GM10248 (cell line): ENCODE measurements around the gene CHPT1.
"Not testable (repeated sequence)": the region's sequence is repeated elsewhere in the genome, so short reads cannot be mapped to it uniquely, and the experiment has no call there.

ENCODE experiments used
- CTCF ChIA-PET: fragments of 300-600 bp; sonication (Branson Sonifier 250); formaldehyde crosslinking; extraction: SDS; loops from one replicate; lab custom pipeline; 2021; ENCODE audit warnings: antibody characterized with exemption; lab: Yijun Ruan, JAX
- POLR2A ChIA-PET: fragments of 350-650 bp; sonication (Branson Sonifier 250); formaldehyde crosslinking; extraction: SDS; loops from one replicate; lab custom pipeline; 2020; ENCODE audit warnings: antibody characterized with exemption; lab: Yijun Ruan, JAX
- DNase-seq: peaks from one replicate; pipeline ENCODE4 v3.0.0; 2012; ENCODE audit errors: extremely low spot score
- CTCF ChIP-seq: IDR thresholded peaks from 2 replicates; pipeline ENCODE4 v1.5.1; 2012; ENCODE audit warnings: mild to moderate bottlenecking, low read depth; ENCODE audit errors: extremely low read depth, missing control alignments, control extremely low read depth

The CHPT1 gene

GRCh38 chr12:101654442-101654841, 43.0 kb upstream of the CHPT1 start:
- DNase-seq: no peak
- POLR2A ChIA-PET: no interaction called here
- CTCF ChIA-PET: interaction anchor here (0.8 to 1.0 kb wide), 5 partner anchors 9 to 1978 kb away, joined by 3 read pairs; no protein-coding TSS in a partner anchor
- no peak for TF ChIP-seq CTCF

DNA sequence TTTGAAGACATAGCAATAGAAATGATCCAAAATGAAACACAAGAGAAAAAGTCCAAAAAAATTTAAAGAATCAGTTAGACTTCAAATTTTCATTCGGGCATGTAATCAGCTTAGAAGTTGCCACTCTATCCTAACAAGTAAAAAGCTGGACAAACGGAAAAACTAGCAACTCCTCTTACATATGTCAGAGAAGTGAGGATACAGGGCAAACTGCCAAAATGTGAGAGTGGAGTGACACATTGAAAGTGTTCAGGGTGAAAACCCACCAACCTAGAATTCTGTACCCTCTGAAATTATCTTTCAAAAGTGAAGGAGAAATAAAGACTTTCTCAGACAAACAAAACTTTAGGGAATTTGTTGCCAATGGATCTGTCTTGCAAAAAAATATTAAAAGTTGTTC, 42.0 kb upstream of the CHPT1 start:
- TF ChIP-seq CTCF: no peak
- POLR2A ChIA-PET: no interaction called here
- CTCF ChIA-PET: interaction anchor here (0.8 to 1.0 kb wide), 4 partner anchors 10 to 1977 kb away, joined by 3 read pairs; no protein-coding TSS in a partner anchor
- no peak for DNase-seq

GRCh38 chr12:101660662-101661061, 36.8 kb upstream of the CHPT1 start:
- POLR2A ChIA-PET, DNase-seq, CTCF ChIA-PET: not testable (repeated sequence)

GRCh38 chr12:101663298-101663697, 34.1 kb upstream of the CHPT1 start:
- CTCF ChIA-PET: no interaction called here

DNA sequence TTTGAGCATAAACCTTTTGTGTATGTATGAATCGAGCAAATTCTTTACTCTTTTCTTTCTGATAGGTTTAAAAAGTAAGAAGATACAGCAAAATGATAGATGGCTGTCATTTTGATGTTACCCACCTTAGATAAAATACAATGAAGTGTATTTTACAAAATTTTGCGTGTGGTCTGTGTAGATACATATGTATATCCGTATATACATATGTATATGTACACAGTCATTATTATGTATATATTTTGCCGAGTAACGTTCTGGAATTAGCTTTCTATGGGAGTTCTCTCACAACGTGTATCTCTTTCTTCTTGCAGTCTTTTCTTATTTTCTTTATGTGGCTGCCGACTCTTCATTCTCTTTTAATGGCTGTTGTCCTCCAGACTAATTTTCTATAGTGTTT, 32.4 kb upstream of the CHPT1 start:
- ChIA-PET POLR2A (no interaction called here), CTCF (interaction anchor here (1.6 kb wide), 1 partner anchor 10 kb away, joined by 3 read pairs; no protein-coding TSS in a partner anchor)
- DNase-seq: no peak
- no peak for TF ChIP-seq CTCF

More at GRCh38 chr12:101663298-101663697, 34.1 kb upstream of the CHPT1 start:
- no peak for TF ChIP-seq CTCF
- no peak for DNase-seq
- POLR2A ChIA-PET: no interaction called here

- DNase-seq: no peak
- no peak for TF ChIP-seq CTCF
- CTCF ChIA-PET: interaction anchor here (0.7 to 1.6 kb wide), 4 partner anchors 12 to 173 kb away, joined by 3 read pairs; no protein-coding TSS in a partner anchor
- POLR2A ChIA-PET: no interaction called here
Observed at GRCh38 chr12:101666052-101666728, 31.2 kb upstream of the CHPT1 start.

GRCh38 chr12:101667591-101667990, 29.8 kb upstream of the CHPT1 start:
- no peak for TF ChIP-seq CTCF
- ChIA-PET POLR2A (no interaction called here), CTCF (interaction anchor here (1.3 kb wide), 2 partner anchors 24 to 253 kb away, joined by 3 read pairs; no protein-coding TSS in a partner anchor)

More at GRCh38 chr12:101667591-101667990, 29.8 kb upstream of the CHPT1 start:
- DNase-seq: no peak
